Measurements from ENCODE around the gene MAGEA2.
"Not testable (repeated sequence)": the region's sequence is repeated elsewhere in the genome, so short reads cannot be mapped to it uniquely, and the experiment has no call there.

MAGEA2 gene

DNA sequence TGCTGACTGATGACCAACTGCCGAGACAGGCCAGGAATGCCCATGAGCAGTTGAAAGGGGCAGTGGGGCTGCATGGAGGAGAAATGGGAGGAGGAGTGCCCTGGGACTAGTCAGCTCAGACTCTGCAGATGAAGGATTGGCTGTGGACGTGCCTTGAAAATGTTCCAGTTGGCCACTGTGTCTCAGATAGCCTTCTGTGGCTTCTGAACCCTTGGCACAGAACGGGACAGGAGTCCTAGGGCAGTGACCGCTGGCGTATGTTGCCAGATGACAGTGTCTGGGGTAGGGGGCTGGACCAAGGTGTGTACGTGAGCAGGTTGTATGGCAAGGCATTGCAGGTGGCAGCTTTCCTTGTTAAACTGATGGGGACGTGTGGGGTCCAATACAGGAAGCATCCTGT, 47.1 kb downstream of the MAGEA2 start:
- not testable (repeated sequence) for DNase-seq

DNA sequence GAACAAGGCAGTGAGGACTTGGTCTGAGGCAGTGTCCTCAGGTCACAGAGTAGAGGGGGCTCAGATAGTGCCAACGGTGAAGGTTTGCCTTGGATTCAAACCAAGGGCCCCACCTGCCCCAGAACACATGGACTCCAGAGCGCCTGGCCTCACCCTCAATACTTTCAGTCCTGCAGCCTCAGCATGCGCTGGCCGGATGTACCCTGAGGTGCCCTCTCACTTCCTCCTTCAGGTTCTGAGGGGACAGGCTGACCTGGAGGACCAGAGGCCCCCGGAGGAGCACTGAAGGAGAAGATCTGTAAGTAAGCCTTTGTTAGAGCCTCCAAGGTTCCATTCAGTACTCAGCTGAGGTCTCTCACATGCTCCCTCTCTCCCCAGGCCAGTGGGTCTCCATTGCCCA, 53.3 kb downstream of the MAGEA2 start:
- not testable (repeated sequence) for DNase-seq
